NCI-H2196 treated with DMSO at 0.1 percent for 48 hours (cell line): ENCODE measurements around the gene SPDYE3.

Experiments used
- DNase-seq: peaks from one replicate; lab custom pipeline; 2025; ENCODE audit not compliant: unreplicated experiment; lab: John Stamatoyannopoulos, UW

SPDYE3 gene

DNA sequence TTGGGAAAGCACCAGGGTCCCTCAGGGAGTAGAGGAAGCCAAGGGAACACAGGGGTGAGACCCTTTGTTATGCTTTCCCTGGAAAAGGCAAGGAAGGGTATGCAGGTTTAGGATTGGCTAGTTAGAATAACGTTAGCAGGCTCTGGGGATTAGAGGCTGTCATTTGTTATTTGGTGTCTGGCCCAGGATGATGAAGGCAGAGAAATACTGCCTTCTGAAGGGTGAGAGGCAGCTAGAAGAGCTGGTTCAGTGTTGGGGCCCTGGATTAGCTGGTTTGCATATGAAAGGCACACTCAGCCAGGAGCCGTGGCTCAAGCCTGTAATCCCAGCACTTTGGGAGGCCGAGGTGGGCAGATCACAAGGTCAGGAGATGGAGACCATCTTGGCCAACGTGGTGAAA lies 62.8 kb downstream of the SPDYE3 start:
- no peak for DNase-seq

DNA sequence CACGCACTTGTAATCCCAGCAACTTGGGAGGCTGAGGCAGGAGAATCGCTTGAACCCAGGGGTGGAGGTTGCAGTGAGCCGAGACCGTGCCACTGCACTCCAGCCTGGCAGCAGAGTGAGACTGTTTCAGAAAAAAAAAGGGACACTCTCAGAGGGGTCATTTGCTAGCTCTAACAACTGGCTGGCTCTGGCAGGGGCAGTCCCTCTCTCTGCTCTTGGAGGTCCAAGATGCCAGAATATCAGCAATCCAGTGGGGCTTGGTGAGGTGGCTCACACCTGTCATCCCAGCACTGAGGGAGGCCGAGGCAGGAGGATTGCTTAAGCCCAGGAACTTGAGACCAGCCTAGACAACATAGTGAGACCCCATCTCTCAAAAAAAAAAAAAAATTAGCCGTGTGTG lies 63.2 kb downstream of the SPDYE3 start:
- no peak for DNase-seq

DNA sequence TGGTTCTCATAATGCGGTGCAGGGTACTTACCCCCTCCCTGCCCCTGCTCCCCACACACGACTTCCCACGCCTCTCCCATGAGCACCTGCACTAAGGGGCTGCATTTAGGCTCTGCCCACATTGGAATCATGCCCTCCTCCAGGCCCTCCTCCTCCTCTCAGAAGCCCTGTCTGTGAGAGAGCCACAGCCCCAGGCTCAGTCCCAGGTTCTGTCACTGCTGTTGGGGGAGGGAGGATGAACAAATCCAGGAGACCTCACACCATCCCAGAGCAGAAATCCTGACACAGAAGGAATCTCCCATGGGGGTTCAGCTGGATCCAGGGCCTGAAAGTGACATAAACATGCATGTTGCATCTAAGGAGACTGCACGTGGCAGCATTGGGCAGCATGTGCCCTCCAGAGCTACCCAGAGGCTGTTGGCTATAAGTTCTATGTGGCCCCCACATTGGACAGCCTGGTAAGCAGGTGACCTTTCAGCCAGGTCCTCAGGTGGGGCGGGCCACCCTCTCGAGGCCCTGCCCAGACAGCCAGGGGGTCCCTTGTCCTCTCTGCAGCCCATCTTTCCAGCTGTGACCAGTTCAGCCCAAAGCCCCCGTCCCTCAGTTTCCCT lies 64.2 kb downstream of the SPDYE3 start:
- DNase-seq = no peak
